HG03571 (cell line): ENCODE results near the gene IP6K1.
"Not testable (repeated sequence)": the region's sequence is repeated elsewhere in the genome, so short reads cannot be mapped to it uniquely, and the experiment has no call there.

Source experiments
- ATAC-seq: cut with Tn5 transposase; IDR thresholded peaks from one replicate; pipeline ENCODE4 v1.9.1; 2021; ENCODE audit not compliant: unreplicated experiment

The IP6K1 gene

DNA sequence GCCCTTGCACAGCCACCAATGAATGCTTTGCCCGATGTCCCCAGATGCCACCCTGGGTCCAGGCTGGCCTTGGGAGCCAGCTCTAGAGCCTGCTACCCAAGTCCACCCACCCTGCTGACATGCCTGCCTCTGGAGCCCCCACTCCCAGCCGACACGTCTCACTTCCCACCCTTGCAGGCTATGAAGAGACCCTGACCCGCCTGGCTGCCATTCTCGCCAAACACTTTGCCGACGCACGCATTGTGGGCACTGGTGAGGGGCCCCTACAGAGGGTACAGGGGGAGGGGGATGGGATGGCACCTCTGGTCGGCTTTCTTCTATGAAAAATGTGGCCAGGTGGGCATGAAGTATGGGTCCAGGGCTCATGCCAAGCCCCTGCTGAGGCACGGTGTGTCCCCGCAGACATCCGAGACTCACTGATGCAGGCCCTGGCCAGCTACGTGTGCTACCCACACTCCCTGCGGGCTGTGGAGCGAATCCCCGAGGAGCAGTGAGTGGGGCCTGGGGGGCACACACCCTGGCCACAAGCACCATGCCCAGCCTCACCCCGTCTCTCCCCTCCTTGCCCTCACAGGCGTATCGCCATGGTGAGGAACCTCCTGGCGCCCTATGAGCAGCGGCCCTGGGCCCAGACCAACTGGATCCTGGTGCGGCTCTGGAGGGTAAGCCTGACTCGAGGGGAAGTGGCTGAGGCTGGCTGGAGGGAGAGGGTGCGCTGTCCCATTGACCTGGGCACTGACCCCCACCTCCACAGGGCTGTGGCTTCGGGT is 72.8 kb downstream of the IP6K1 start:
- ATAC-seq: no peak

DNA sequence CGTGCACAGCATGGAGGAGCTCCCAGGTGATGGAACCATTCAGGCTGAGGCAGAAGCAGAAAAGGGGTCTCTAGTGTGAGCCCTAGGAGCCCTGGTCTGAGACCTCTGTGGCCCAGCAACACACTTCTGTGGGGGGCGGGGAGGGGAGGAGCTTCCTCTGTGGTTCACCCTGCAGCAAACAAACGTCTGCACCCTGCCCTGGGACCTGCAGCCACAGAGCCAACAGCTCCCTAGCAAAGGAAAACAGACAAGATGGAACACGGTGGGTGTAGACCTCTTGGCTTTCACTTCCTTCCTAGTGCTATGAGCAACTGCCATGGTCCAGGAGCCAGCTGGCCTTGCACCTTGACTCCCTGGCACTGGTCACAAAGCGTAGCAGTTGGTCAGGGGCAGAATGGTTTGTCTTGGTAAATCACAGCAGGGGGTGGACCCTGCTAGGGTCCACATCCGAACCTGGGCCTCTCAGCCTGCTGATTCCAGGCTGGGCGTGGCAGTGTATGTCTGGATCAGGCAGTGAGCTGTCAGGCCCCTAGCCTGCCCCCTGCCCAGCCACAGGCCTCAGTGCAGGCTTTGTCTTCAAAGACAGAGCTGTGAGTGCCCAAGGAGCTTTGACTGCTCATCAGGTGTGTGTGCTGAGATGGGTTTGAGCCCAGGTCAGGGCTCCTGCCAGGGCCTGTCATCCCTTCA is 73.6 kb downstream of the IP6K1 start:
- ATAC-seq: no peak

DNA sequence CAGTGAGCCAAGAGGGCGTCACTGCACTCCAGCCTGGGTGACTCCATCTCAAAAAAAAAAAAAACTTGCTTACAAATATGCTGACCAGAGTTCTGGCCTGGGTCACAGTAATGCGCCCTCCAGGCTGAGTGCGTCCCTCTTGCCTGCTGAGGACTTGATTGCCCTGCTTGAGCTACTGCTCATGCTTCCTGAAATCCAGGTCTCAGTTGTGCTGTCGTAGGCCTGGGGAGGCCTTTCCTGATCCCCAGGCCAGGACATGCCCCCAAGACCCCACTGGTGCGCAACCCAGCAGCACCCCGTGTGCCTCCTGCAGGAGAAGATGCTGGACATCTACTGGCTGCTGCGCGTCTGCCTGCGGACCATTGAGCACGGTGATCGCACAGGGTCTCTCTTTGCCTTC is 74.2 kb downstream of the IP6K1 start:
- no peak for ATAC-seq

DNA sequence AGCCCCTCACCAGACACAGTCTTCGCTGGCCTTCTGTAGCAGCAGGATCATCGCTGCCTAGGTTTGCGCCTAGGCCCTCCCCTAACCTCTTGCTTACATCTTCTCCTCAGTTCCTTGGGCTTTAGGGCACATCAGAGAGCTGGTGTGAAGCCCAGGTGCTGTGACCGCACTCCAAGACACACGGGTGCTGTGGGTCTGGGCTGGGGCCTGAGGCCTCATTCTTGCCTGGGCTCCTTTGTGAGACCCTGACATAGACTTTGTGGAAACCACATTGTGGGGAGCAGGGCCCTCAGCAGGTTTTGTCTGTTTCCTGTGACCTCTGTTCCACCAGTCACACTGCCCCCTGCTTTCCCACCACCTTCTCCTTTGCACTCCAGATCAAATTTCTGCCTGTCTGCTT is 74.9 kb downstream of the IP6K1 start:
- ATAC-seq: no peak

DNA sequence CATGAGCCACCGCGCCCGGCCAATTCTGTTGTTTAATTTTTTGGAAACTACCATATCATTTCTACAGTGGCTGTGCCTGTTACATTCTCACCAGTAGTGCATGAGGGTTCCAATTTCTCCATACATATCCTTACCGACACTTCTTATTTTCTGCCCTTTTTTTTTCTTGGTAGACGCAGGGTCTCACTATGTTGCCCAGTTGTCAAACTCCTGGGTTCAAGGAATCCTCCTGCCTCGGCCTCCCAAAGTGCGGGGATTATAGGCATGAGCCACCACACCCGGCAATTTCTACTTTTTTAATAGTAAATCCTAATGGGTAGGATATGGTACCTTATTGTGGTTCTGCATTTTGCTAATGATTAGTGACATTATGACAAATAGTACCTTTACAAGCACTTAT is 76.5 kb downstream of the IP6K1 start:
- no peak for ATAC-seq

DNA sequence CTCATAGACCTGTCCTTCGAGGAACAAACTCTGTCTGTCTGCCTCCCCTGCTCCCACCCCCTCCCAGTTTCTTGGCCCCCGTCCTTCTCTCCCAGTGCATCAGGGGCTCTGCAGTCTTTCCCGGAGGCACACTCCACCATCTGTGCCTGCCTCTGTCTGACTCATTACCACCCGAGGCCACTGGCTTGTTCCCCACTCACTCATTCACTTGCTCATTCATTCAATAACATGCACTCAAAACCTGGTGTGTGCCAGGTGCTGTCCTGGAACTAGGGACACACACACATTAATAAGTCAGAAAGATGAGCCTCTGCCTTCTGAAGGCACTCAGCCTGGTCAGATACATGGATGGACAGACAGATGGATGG is 79.2 kb downstream of the IP6K1 start:
- ATAC-seq: no peak

DNA sequence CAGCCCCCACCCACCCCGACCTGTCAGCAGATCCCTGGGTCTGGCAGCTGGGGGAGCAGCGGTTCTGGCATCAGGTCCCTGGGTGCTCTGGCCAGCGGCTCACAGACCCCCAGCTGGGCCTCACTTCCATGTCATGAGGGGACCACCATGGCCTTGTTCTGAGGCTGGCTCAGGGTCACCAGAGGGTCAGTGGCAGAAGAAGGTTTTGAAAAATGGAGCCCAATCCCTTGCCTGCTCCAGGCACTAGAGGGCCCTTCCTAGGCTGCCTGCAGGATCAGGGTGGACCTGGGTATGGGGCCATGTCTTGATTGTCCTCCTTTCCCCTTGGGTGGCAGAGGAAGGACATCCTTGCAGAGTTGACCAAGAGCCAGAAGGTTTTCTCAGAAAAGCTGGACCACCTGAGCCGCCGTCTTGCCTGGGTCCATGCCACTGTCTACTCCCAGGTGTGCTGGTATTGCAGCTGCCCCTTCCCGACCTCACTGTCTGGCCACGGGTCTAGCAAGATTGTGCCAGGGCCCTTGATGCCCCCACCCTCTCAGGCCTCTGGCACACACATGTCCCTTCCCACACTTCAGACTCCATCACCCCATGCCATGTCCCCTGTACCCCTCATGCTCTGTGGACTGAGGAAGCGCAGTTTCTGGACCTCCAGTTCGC is 79.8 kb downstream of the IP6K1 start:
- ATAC-seq: no peak

DNA sequence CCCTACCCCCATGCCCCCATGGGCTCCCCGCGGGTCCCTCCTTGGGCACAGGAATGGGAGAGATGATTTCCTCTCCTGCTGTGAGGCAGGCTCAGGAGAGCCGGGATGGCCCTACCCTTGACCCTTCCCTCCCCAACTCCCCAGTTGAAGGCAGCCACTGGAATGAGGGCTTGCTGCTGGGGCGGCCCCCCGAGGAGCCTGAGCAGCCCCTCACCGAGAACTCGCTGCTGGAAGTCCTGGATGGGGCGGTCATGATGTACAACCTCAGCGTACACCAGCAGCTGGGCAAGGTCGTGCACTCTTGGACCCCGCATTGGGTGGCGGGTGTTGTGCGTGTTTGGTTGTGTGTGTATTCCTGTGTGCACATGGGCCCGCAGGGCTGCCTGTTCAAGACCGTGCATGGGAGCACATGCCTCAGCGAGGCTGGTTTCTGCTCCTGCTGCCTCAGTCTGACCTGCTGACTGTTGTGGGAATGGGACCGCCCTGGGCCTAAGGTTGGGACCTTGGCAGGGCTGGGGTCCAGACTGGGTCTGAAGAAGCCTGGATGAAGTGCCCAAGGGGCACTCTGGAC is 80.9 kb downstream of the IP6K1 start:
- no peak for ATAC-seq

DNA sequence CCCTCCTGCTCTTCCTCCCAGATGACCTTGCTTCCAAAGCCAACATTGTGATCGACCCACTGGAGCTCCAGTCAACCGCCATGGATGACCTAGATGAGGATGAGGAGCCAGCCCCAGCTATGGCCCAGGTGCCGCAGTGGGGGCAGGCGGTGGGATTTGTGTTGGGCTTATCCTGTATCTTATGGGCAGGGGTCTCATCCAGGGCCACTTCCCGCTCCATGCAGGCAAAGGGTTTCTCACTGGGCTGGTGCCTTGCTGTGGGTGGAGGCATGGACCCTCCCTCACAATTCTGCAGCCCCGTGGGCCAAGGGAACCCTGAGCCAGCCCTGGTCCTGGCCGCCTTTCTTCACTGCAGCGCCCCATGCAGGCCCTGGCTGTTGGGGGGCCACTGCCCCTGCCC is 81.7 kb downstream of the IP6K1 start:
- ATAC-seq: no peak

DNA sequence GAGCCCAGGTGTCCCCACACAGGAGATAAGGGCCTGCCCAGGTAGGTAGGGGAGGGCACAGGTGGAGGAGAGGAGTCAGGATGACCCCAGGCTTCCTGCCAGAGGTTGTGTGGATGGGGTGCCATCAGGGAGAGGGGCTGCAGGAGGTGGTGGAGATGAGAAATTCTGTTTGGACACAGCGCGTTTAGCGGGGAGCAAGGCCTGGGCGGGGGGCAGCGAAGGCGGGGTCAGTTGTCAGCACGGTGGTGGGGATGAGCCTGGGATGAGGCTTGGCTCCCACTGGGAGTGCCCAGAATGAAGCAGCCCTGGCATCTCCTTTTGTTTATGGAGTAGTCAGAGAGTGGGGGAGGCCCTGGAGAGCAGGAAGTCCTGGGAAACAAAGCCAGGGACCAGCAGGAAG is 82.4 kb downstream of the IP6K1 start:
- no peak for ATAC-seq

DNA sequence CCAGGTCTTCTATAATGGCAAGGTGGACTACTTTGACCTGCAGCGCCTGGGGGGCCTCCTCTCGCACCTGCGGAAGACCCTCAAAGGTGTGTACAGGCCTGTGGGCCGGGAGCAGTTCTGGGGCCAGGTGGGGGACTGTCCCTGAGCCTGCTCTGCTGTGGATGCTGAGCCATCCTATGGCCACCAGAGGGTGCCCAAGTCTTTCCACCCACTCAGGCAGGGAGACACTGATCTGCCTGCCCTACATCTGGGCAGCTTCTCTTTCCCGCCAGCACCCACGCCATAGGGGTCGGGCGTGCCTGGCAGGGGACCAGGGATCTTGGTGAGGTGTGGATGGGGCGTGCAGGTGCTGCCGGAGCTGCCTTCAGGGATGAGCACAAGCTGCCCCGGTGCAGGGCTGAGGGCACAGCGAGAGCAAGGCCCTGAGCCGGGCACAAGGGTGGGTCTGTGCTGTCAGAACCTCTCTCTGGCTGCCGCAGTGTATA is 82.9 kb downstream of the IP6K1 start:
- ATAC-seq: no peak

DNA sequence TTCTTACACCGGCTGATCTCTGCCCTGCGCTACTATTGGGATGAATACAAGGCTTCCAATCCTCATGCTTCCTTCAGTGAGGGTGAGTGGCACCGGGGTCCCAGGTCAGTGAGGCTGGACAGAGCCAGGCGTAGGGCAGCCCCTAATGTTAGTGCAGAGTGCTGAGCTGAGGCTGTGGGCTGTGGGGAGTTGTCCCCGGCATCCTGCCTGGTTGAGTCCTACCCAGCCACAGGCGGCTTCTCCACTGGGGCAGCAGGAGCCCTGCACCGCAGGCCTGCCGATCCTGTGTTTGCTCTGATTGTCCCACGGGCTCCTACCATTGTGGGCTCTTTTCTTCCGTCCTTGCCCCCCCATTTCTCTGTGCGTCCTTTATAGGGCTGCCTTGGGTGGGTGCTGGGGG is 83.7 kb downstream of the IP6K1 start:
- ATAC-seq: no peak

DNA sequence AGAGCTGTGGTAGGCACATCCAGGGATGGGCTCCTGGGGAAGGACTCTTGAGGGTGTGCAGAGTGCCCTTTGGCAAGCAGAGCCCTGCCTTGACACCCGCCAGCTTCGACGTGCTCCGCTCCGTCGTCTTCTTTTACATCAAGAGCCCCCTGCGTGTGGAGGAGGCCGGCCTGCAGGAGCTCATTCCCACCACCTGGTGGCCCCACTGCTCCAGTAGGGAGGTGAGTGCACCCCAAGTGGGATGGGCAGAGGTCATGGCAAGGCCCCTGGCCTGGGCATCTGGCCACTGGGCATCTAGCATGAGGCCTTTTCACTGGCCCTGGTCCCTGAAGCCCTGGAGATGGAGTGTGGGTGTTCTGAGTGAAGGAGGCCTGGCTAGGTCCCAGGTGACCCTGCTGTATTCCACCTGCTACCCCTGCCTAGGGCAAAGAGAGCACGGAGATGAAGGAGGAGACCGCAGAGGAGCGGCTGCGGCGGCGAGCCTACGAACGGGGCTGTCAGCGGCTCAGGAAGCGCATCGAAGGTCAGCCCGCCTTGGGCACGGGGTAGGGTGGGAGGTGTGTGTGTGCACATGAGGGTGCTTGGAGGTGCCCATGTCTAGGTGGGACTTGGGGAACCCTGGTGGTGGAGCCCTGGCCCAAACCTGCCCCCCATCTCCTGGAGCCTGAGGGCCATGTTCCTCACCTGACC is 84.8 kb downstream of the IP6K1 start:
- ATAC-seq: no peak

DNA sequence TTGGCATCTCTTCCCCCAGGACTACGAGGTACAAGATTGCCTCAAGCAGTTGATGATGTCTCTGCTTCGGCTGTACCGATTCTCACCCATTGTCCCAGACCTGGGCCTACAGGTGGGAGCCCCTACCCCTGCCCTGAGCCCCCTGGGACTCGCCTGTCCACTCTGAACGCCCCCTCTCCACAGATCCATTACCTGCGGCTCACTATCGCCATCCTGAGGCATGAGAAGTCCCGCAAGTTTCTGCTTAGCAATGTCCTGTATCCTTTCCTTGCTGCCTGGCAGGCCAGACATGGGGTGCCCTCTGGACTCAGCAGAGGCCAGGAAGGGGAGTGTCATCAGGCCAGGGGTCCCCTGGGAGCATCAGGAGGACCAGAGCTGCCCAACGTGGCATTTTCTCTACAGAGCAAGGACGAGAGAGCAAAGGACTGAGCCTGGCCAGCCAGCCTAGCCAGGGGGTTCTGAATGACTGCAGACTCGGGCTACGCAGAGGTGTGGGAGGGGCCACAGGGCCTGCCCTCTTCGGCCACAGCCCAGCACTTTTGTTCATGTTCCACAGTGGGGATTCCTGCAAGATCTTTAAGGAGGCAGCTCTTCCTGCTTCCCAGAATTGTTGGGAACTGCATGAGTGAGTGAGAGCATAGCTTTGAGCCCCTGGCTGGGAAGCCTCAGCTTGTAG is 85.8 kb downstream of the IP6K1 start:
- no peak for ATAC-seq

DNA sequence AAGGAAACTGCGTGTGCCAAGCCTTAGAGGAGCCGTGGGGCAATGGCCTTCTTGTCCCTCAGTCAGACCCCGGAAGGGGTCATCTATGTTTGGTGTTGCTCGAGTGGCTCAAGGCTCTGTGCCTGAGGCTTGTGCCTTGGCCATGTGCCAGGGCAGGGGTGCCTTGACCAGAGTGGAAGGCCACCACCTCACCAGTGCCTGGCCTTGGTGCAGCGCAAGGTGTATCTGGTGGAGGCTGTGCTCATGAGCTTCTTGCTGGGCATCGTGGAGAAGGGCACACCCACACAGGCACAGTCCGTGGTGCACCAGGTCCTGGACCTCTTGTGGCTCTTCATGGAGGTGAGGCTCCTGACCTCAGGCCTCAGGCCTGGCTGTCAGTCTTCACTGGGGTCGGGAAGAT is 86.3 kb downstream of the IP6K1 start:
- no peak for ATAC-seq

DNA sequence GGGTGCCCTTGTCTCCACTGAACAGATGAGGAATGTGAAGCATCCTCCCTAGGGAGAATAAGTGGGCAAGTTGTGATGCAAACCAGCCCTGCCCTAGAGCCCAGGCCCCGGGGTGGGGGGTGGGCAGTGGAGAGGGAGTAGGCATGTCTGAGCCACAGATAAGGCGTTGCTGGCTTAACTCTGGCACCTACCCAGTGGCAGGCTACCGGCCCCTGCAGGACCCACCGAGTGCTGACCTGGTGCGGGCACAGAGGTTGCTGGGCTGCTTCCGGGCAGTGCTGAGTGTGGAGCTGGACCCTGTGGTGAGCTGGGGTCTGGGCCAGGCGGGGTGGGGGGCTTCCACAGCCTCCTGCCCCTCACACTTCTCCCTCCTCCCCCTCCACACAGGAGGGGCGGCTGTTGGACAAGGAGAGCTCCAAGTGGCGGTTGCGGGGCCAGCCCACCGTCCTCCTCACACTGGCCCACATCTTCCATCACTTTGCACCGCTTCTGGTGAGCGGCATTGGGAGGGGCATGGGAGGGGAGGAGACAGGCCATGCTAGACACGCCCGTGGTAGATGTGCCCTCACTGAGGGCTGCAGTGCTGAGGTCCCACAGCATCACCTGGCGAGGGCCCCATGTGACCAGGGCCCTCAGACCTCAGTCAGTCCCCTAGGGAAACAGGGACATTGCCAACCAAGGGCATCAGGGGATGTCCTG is 86.9 kb downstream of the IP6K1 start:
- ATAC-seq: no peak

DNA sequence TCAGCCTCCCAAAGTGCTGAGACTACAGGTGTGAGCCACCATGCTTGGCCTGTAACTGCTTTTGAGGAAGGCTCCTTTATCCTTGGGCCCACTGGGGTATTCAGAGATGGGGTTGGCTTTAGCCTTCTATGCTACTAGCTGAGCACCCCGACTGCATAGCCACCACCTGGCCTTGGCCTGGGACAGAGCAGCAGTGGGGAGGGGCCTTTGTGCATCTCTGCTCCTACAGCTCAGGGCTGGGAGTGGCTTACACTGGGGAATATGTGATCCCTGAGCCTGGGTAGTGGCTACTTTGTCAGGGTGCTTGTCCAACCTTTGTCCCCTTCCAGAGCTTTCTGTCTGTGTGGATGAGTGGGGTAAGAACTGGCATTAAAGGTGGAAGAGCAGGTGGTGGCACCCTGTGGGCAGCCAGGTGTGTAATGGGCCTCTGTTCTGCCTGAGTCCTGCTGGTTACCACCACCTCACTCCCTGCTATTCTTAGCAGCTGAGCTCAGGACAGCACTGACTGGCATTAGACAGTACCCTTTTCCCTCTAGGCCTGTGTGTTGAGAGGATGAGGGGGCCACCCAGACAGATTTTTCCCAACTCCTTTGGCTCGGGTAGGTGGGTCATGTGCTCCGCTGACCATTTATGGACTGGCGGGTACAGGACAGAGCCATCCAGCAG is 90.9 kb downstream of the IP6K1 start:
- not testable (repeated sequence) for ATAC-seq

DNA sequence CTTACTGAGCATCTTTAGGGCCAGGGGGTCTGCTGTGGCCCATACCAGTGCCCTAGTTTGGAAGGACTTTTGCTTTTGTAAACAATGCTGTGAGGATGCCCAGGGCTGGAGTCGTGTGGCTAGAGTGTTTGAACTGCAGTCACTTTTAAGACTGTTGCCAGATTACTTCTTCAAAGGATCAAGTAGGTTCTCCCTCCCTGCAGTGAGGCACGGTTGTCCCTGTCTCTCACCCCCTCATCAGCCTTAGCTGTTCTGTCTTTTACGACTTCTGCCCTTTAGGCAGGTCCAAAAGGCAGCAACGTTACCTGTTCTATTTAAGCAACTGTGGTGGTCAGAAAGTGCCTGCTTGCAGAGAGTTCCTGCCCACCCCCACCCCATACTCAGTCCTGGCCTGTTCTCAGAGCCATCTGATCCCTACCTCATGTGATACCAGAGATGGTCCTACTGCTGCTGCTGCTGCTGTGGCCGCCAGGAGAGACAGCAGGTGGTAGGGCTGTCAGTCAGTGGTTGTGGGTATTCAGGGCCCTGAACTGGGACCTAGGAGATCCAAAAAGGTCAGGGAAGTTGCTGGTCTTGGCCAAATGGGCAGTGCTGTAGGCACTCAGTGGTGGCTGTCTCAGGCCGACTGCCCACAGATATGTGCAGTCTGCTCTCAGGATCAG is 91.8 kb downstream of the IP6K1 start:
- ATAC-seq: not testable (repeated sequence)

DNA sequence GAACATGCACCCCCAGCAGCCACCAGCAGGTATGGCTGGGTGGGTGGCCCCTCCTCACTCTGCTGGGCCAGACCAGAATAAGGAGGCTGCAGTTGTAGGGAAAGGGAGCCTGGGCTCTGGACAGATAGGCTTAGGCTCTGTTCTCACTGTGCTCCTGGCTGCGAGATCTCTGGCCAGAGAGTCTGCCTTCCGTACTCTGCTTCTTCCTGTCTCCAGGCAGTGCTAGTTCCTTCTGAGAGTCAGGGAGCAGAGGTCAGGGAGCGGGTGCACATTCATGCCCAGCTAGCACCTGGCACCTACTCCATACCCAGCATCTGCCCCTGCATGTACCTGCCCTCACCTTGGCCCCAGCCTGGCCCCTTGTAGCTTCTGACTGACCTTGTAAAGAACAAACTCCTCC is 94.9 kb downstream of the IP6K1 start:
- ATAC-seq: not testable (repeated sequence)
